GM12878 (cell line): ENCODE results near the gene CGAS. TPM values are rescaled to one million over a fixed set of nuclear protein-coding genes. Genes with fewer than 3 reads are reported as not detected.

Source experiments
- ATAC-seq: fragments of 200-7000 bp; cut with Tn5 transposase; 3 replicates; pipeline ENCODE4 v1.9.1; 2020; ENCODE audit warnings: mild to moderate bottlenecking, moderate library complexity
- BruUV-seq: library from RNA; stranded (reverse); fragments of 400-500 nt; replicated peaks from 2 replicates; lab custom pipeline; 2021; lab: Mats Ljungman, UMichigan
- CTCF ChIA-PET: fragments of 300-600 bp; sonication (Branson Sonifier 250); formaldehyde crosslinking; extraction: SDS; loops from one replicate; lab custom pipeline; 2021; ENCODE audit warnings: inconsistent platforms; lab: Yijun Ruan, JAX
- POLR2A ChIA-PET: fragments of 350-600 bp; formaldehyde crosslinking; extraction: SDS; loops from one replicate; lab custom pipeline; 2021; ENCODE audit warnings: inconsistent platforms; lab: Charles Lee
- RAD21 ChIA-PET: fragments of 300-600 bp; sonication (Branson Sonifier 250); formaldehyde crosslinking; loops from one replicate; lab custom pipeline; 2023; ENCODE audit warnings: antibody characterized with exemption; ENCODE audit not compliant: unreplicated experiment; lab: Charles Lee
- SMC1A ChIA-PET: fragments of 300-600 bp; sonication (Branson Sonifier 250); formaldehyde crosslinking; loops from one replicate; lab custom pipeline; 2023; ENCODE audit not compliant: unreplicated experiment, uncharacterized antibody; lab: Charles Lee
- DNase-seq: peaks from one replicate; pipeline ENCODE4 v3.0.0-alpha.2; 2011; ENCODE audit warnings: low read depth, low spot score
- FAIRE-seq: peaks from 3 replicates; lab custom pipeline; 2011; peaks lifted over from hg19 to GRCh38; lab: Jason Lieb, UNC
- H2AFZ ChIP-seq: 2 replicates; pipeline ENCODE4 v1.6.0; 2011; ENCODE audit warnings: low read depth, low read length, control low read depth; ENCODE audit not compliant: control insufficient read depth
- H3K27ac ChIP-seq: 2 replicates; pipeline ENCODE4 v1.5.1; 2011; ENCODE audit warnings: control low read depth; ENCODE audit not compliant: control insufficient read depth, insufficient read depth
- H3K27me3 ChIP-seq, 2 experiments: replicated peaks in 1 of 2; 2 replicates each; pipeline versions ENCODE4 v1.6.0 to v1.6.1; 2011; ENCODE audit warnings: low read length in 1 of 2; ENCODE audit not compliant: control insufficient read depth in 2 of 2, insufficient read depth in 2 of 2
- H3K36me3 ChIP-seq, 2 experiments: 2 replicates each; pipeline ENCODE4 v1.5.1; 2011; ENCODE audit warnings: low read length in 1 of 2; ENCODE audit not compliant: control insufficient read depth in 2 of 2, insufficient read depth in 2 of 2
- H3K4me1 ChIP-seq: 2 replicates; pipeline ENCODE4 v1.6.1; 2011; ENCODE audit warnings: mild to moderate bottlenecking, low read length, moderate library complexity, mixed read lengths; ENCODE audit not compliant: control insufficient read depth, insufficient read depth
- H3K4me2 ChIP-seq: 2 replicates; pipeline ENCODE4 v1.6.0; 2011; ENCODE audit warnings: control low read depth; ENCODE audit not compliant: control insufficient read depth, insufficient read depth
- H3K4me3 ChIP-seq: fragments of 200-600 bp; sonication (generic); 2 replicates; pipeline ENCODE4 v1.5.1; 2016
- H3K79me2 ChIP-seq: 2 replicates; pipeline ENCODE4 v1.6.0; 2011; ENCODE audit warnings: low read length; ENCODE audit not compliant: control insufficient read depth, insufficient read depth
- H3K9ac ChIP-seq: 2 replicates; pipeline ENCODE4 v1.8.0; 2011; ENCODE audit warnings: low read length, control low read depth, mixed read lengths; ENCODE audit not compliant: control insufficient read depth, insufficient read depth
- H3K9me3 ChIP-seq: replicated peaks from 3 replicates; pipeline ENCODE4 v1.5.1; 2011; ENCODE audit warnings: mild to moderate bottlenecking, low read length; ENCODE audit not compliant: control insufficient read depth, insufficient read depth
- H4K20me1 ChIP-seq: 2 replicates; pipeline ENCODE4 v1.6.0; 2011; ENCODE audit not compliant: control insufficient read depth, insufficient read depth
- ASH2L ChIP-seq: fragments of 300-600, 200-600 bp; sonication (generic); IDR thresholded peaks from 2 replicates; pipeline ENCODE4 v1.6.1; 2017; ENCODE audit warnings: low read depth, mild to moderate bottlenecking, borderline replicate concordance
- CHD4 ChIP-seq: fragments of 200-600 bp; sonication (generic); IDR thresholded peaks from 2 replicates; pipeline ENCODE4 v1.6.1; 2016; ENCODE audit warnings: mild to moderate bottlenecking
- E2F8 ChIP-seq: fragments of 450-650 bp; IDR thresholded peaks from 2 replicates; pipeline ENCODE4 v1.6.1; 2018; ENCODE audit warnings: mild to moderate bottlenecking, low read depth, moderate library complexity; ENCODE audit not compliant: partially characterized antibody
- EP300 ChIP-seq, 2 experiments: fragments of 150-350 bp in 1 of 2; IDR thresholded peaks; 2 replicates each; pipeline ENCODE4 v1.6.1; 2011 to 2012; ENCODE audit warnings: low read depth in 2 of 2, low read length in 2 of 2, borderline replicate concordance in 1 of 2, improper control_type of control experiment in 1 of 2, inconsistent platforms in 1 of 2; ENCODE audit not compliant: control insufficient read depth in 1 of 2
- ETV6 ChIP-seq, 2 experiments: fragments of 450-650 bp in 1 of 2; IDR thresholded peaks in 1 of 2; conservative IDR thresholded peaks in 1 of 2; 2 replicates each; pipeline ENCODE4 v1.6.1; 2014; ENCODE audit warnings: antibody characterized with exemption in 1 of 2, borderline replicate concordance in 1 of 2, low read depth in 1 of 2, mild to moderate bottlenecking in 1 of 2, moderate library complexity in 1 of 2
- FOXM1 ChIP-seq: IDR thresholded peaks from 2 replicates; pipeline ENCODE4 v1.6.1; 2012; ENCODE audit warnings: low read depth, mild to moderate bottlenecking, inconsistent platforms, low read length, moderate library complexity
- LARP7 ChIP-seq: fragments of 450-650 bp; IDR thresholded peaks from 2 replicates; pipeline ENCODE4 v1.6.1; 2017; ENCODE audit warnings: mild to moderate bottlenecking
- PKNOX1 ChIP-seq: fragments of 450-650 bp; IDR thresholded peaks from 2 replicates; pipeline ENCODE4 v1.6.1; 2016; ENCODE audit warnings: mild to moderate bottlenecking
- RELA ChIP-seq: fragments of 450-650 bp; IDR thresholded peaks from 2 replicates; pipeline ENCODE4 v1.8.0; 2014; ENCODE audit warnings: borderline replicate concordance; ENCODE audit not compliant: partially characterized antibody
- TARDBP ChIP-seq: IDR thresholded peaks from 2 replicates; pipeline ENCODE4 v1.6.1; 2016; ENCODE audit warnings: borderline replicate concordance
- ZBTB11 ChIP-seq: fragments of 450-650 bp; formaldehyde crosslinking; IDR thresholded peaks from 2 replicates; pipeline ENCODE4 v1.5.0; 2022; ENCODE audit warnings: mild to moderate bottlenecking, missing genetic modification characterization
- WGBS: methylation state at CpG from one replicate; pipeline ENCODE4 v1.1.6; 2016; ENCODE audit warnings: low lambda C conversion rate; ENCODE audit not compliant: insufficient replicate concordance, insufficient coverage; ENCODE audit errors: missing lambda C conversion rate; 5-methylcytosine and 5-hydroxymethylcytosine counted together
- in situ Hi-C: fragments of 300-500 bp; cut with MboI; formaldehyde crosslinking; loops from 9 replicates; pipeline ENCODE4 v1.14.3; 2018; ENCODE audit warnings: mixed read lengths
- intact Hi-C: fragments of 100-400 bp; cut with micrococcal nuclease; formaldehyde crosslinking; loops from one replicate; pipeline ENCODE4 v1.14.2; 2022; ENCODE audit not compliant: unreplicated experiment
- polyA plus RNA-seq, 11 experiments: library from polyadenylated mRNA; depleted of rRNA in 4 of 11; unstranded in 6 of 11; stranded (reverse) in 5 of 11; fragments of >200 nt; fragmentation: Nextera tagmentation in 4 of 11; fragmentation: Illumina TruSeq in 1 of 11; extraction: Ambion mirVana in 4 of 11; extraction: Trizol in 1 of 11; gene quantifications; 1 replicate in 1 of 11; 2 replicates in 10 of 11; pipeline versions ENCODE4 v1.2.1 to v1.2.3, GENCODE V29; 2011 to 2016; ENCODE audit warnings: inconsistent platforms in 2 of 11, missing spikeins in 2 of 11, low read depth in 1 of 11
- total RNA-seq, 4 experiments: library from RNA; depleted of rRNA in 3 of 4; stranded (reverse); fragments of >200 nt in 3 of 4; fragmentation: Illumina TruSeq in 1 of 4; extraction: Trizol in 1 of 4; gene quantifications; 2 replicates each; pipeline versions ENCODE4 v1.2.1 to v1.2.3, GENCODE V29; 2013 to 2021

CGAS gene
- total and polyA plus RNA-seq, 10 of the 15 experiments (the other 5 are each of a cell fraction or from before 2014, with no cell fraction given) = 4.7 to 30.2 (median 22.1) TPM

- ChIA-PET RAD21 (no interaction called here), POLR2A (interaction anchor here (0.6 kb wide), 1 partner anchor 15 kb away, joined by 4 read pairs; no protein-coding TSS in a partner anchor), CTCF (interaction anchor here (1.0 kb wide), 1 partner anchor 15 kb away, joined by 4 read pairs; no protein-coding TSS in a partner anchor), SMC1A (interaction anchor here (0.9 to 1.3 kb wide), 3 partner anchors 23 to 178 kb away, joined by 3 to 4 read pairs (median 4); no protein-coding TSS in a partner anchor)
- FAIRE-seq = no peak
- Histone ChIP-seq H3K79me2 (peaks cover 11% of the 10 kb centered on the region), H3K4me2 (no peak overlapping the region), H3K4me3 (no peak overlapping the region), H3K9me3 (no peaks in the 10 kb centered on the region), H3K36me3 (peaks cover 10 to 31% of the 10 kb centered on the region in 2 experiments), H3K9ac (no peak overlapping the region), H2AFZ (no peak overlapping the region), H3K27ac (no peak overlapping the region), H3K27me3 (no peaks in the 10 kb centered on the region), H4K20me1 (no peaks in the 10 kb centered on the region), H3K4me1 (no peaks in the 10 kb centered on the region)
- WGBS = 70% methylated on average over 3 of the region's 3 CpGs
- intact Hi-C loops = no loop called here
- no TSS peak for BruUV-seq
- in situ Hi-C loops = loop anchor here (25.0 kb wide), 1 partner anchor 1802 kb away; the partner anchor contains the start of gene COX7A2
- no peak for ATAC-seq
- TF ChIP-seq LARP7 (no peak), TARDBP (no peak), CHD4 (no peak), FOXM1 (no peak), ASH2L (no peak), E2F8 (no peak), EP300 (IDR thresholded peaks at IDR 0.05; ENCODE audit: borderline replicate concordance in 1 of 2, control insufficient read depth in 1 of 2, low read depth in 2 of 2, low read length in 2 of 2) (no peak), ZBTB11 (no peak), ETV6 (conservative IDR thresholded peaks at IDR 0.05 in 1 of 2, IDR thresholded peaks at IDR 0.05 in 1 of 2; ENCODE audit: borderline replicate concordance in 1 of 2, low read depth in 1 of 2) (no peak), PKNOX1 (no peak), RELA (no peak)
- DNase-seq = no peak
Measured at GRCh38 chr6:73435236-73435635, 16.9 kb downstream of the CGAS start.
